SK-N-SH treated with all-trans-retinoic acid at 6 μM for 48 hours (cell line): Measurements from ENCODE around the gene S100A4.

Experiments
- BACH2 ChIP-seq: fragments of 250-450 bp; sonication (Bioruptor Pico); IDR thresholded peaks from 2 replicates; pipeline ENCODE4 v1.9.0; 2021; ENCODE audit warnings: mild to moderate bottlenecking, borderline replicate concordance
- GLIS3 ChIP-seq: fragments of 250-450 bp; sonication (Bioruptor Pico); IDR thresholded peaks from 2 replicates; pipeline ENCODE4 v1.5.0; 2020; ENCODE audit warnings: mild to moderate bottlenecking, moderate library complexity
- RARB ChIP-seq: fragments of 250-450 bp; sonication (Bioruptor Pico); IDR thresholded peaks from 2 replicates; pipeline ENCODE4 v1.8.0; 2021; ENCODE audit warnings: mild to moderate bottlenecking, moderate library complexity
- SNAI2 ChIP-seq: fragments of 250-450 bp; sonication (Bioruptor Pico); IDR thresholded peaks from 2 replicates; pipeline ENCODE4 v1.5.0; 2020; ENCODE audit warnings: mild to moderate bottlenecking, moderate library complexity
- ZC3H10 ChIP-seq: fragments of 250-450 bp; sonication (Bioruptor Pico); IDR thresholded peaks from 2 replicates; pipeline ENCODE4 v1.5.1; 2021; ENCODE audit warnings: mild to moderate bottlenecking, moderate library complexity
- ZFP3 ChIP-seq: fragments of 250-450 bp; sonication (Bioruptor Pico); IDR thresholded peaks from 2 replicates; pipeline ENCODE4 v1.5.0; 2020; ENCODE audit warnings: mild to moderate bottlenecking, moderate library complexity
- ZFP30 ChIP-seq: fragments of 450-650 bp; formaldehyde crosslinking; IDR thresholded peaks from 2 replicates; pipeline ENCODE4 v1.5.0; 2022; ENCODE audit warnings: mild to moderate bottlenecking, moderate library complexity
- TF ChIP-seq, protein P1 (sequence below): fragments of 250-450 bp; sonication (Bioruptor Pico); IDR thresholded peaks from 2 replicates; pipeline ENCODE4 v1.8.0; 2020; ENCODE audit warnings: mild to moderate bottlenecking, moderate library complexity, borderline replicate concordance
- TF ChIP-seq, protein P2 (sequence below): fragments of 250-450 bp; sonication (Bioruptor Pico); IDR thresholded peaks from 2 replicates; pipeline ENCODE4 v1.5.1; 2020; ENCODE audit warnings: low read depth, mild to moderate bottlenecking, moderate library complexity
- TF ChIP-seq, protein P3 (sequence below): fragments of 250-450 bp; sonication (Bioruptor Pico); IDR thresholded peaks from 2 replicates; pipeline ENCODE4 v1.8.0; 2021; ENCODE audit warnings: low read depth, mild to moderate bottlenecking, moderate library complexity, borderline replicate concordance

DNA sequence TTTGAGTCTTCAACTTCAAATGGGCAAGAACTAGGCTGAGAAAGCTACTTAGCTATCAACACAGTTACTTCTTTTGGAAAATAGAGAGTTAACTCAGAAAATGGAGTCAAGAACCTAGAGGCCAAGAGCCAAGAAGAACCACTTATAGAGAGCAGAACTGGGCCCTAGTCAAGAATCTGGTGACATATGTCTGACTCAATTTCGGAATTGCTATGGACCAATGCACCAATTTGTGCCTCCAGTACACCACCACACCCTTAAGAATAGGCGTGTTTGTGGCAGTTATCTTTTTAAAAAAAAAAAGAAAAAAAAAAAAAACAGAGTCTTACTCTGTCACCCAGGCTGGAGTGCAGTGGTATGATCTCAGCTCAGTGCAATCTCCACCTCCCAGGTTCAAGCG is 12.3 kb upstream of the S100A4 start:
- TF ChIP-seq, protein P1, sequence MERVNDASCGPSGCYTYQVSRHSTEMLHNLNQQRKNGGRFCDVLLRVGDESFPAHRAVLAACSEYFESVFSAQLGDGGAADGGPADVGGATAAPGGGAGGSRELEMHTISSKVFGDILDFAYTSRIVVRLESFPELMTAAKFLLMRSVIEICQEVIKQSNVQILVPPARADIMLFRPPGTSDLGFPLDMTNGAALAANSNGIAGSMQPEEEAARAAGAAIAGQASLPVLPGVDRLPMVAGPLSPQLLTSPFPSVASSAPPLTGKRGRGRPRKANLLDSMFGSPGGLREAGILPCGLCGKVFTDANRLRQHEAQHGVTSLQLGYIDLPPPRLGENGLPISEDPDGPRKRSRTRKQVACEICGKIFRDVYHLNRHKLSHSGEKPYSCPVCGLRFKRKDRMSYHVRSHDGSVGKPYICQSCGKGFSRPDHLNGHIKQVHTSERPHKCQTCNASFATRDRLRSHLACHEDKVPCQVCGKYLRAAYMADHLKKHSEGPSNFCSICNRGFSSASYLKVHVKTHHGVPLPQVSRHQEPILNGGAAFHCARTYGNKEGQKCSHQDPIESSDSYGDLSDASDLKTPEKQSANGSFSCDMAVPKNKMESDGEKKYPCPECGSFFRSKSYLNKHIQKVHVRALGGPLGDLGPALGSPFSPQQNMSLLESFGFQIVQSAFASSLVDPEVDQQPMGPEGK = no peak
- TF ChIP-seq, protein P2, sequence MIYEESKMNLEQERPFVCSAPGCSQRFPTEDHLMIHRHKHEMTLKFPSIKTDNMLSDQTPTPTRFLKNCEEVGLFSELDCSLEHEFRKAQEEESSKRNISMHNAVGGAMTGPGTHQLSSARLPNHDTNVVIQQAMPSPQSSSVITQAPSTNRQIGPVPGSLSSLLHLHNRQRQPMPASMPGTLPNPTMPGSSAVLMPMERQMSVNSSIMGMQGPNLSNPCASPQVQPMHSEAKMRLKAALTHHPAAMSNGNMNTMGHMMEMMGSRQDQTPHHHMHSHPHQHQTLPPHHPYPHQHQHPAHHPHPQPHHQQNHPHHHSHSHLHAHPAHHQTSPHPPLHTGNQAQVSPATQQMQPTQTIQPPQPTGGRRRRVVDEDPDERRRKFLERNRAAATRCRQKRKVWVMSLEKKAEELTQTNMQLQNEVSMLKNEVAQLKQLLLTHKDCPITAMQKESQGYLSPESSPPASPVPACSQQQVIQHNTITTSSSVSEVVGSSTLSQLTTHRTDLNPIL (CRISPR knock-in tag) = no peak
- TF ChIP-seq ZFP3 (CRISPR knock-in tag) (no peak), ZFP30 (CRISPR knock-in tag) (no peak), GLIS3 (CRISPR knock-in tag) (no peak), RARB (CRISPR knock-in tag) (no peak), SNAI2 (CRISPR knock-in tag) (no peak), ZC3H10 (CRISPR knock-in tag) (no peak), BACH2 (CRISPR knock-in tag) (no peak)
- TF ChIP-seq, protein P3, sequence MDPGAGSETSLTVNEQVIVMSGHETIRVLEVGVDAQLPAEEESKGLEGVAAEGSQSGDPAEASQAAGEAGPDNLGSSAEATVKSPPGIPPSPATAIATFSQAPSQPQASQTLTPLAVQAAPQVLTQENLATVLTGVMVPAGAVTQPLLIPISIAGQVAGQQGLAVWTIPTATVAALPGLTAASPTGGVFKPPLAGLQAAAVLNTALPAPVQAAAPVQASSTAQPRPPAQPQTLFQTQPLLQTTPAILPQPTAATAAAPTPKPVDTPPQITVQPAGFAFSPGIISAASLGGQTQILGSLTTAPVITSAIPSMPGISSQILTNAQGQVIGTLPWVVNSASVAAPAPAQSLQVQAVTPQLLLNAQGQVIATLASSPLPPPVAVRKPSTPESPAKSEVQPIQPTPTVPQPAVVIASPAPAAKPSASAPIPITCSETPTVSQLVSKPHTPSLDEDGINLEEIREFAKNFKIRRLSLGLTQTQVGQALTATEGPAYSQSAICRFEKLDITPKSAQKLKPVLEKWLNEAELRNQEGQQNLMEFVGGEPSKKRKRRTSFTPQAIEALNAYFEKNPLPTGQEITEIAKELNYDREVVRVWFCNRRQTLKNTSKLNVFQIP (CRISPR knock-in tag) = no peak
